NCI-H146 (cell line): Measurements from ENCODE around the gene HS3ST4.
A peak's percentile ranks its signal among the peaks of the same experiment; 100 is the strongest.

Experiments
- DNase-seq: peaks from one replicate; lab custom pipeline; 2025; lab: John Stamatoyannopoulos, UW

The HS3ST4 gene

DNA sequence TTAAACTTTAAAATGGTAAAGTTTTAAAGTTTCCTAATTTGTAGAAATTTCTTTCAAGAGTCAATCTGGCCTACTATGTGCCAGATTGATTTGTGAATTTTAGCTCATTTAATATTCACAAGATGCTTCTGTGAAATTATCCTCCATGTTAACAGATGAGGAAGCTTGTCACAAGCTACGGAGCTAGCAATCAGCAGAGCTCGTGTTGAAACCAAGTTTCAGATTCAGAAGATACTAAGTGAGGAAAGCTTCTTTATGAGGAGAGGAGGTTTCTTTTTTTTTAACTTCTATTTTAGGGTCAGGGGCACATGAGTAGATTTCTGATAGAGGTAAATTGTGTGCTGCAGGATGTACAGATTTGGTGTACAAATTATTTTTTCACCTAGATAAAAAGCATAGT is 135.9 kb downstream of the HS3ST4 start:
- no peak for DNase-seq

DNA sequence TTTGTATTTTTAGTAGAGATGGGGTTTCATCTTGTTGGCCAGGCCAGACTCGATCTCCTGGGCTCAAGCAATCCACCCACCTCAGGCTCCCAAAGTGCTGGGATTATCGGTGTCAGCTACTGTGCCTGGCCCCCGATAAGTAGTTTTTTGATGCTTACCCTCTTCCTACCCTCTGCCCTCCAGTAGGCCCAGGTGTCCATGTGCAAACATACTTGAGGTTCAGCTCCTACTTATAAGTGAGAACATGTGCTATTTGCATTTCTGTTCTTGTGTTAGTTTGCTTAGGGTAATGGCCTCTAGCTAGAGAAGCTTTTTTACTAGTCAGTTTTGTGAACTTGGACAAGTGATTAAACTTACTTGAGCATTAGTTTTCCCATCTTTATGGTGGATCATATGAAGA is 136.8 kb downstream of the HS3ST4 start:
- no peak for DNase-seq

DNA sequence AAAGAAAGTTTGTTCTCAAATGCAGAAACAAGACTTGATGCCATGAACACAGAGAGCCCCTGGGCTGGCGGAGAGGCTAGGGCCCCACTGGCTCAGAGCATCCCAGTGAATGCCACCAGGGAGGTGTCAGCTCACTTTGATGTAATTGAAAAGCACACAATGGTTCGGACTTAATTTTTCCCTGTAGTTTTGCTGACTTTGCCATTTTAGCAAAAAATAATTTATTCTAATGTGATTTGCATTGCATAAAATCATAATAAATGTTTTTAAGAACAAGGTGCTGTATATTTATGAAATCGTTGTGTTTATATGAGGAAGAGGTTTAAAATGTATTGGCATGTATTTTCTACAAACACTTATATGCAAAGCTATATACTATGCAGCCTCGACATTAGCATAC is 140.5 kb downstream of the HS3ST4 start:
- no peak for DNase-seq

DNA sequence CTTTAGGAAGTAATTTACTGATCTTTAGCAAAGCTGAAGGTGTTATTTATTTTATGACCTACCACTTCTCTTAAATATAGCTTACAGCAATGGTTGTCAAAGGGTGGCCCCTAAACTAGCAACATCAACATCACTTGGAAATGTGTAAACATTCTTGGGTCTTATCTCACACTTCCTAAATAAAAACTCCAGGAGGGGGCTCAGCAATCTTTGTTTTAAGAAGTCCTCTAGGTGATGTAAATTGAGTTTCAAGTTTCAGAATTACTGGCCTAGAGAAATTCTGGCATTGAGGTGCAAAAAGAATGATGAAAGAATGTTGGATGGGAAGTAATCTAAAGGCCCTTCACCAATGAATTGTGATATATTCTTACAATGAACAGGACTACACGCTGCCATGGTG is 142.3 kb downstream of the HS3ST4 start:
- DNase-seq: no peak

DNA sequence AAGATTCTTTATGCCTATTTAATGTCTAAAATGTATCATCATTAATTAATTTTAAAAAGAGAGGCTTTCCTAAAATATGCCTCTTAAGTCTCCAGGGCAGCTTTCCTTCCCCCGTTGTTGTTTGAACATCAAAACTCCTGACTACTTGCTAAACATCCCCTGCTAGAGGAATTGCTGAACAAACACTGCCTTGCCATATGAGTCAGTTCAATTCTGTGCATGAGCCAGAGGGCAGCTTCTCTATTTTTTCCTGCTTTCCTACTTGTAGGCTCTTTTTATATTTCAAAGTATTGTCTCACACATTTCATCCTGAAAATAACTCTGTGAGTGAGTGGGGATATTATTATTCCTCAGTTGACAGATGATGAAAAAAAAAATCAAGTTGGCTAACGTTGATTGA is 143.4 kb downstream of the HS3ST4 start:
- DNase-seq: no peak

DNA sequence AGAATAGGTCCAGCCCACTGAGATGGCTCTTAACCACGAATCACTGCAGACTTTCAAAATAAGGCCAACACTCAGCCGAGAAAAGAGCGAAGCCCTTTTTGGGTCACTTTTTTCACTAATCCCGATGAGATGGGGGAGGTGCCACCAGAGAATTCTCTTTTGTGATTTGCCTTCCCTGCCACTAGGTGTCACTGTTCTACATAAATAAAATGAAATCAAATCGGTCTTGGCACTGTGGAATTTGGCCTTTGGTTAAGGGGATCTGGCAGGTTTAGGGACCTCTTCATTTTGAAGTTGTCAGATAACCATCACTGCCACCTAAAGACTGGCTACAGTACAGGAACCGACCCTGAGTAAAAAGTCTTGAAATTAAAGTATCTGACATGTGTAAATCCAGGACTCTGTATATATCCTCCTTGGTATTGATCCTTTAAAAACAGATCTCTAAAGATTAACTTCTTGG is 147.0 kb downstream of the HS3ST4 start:
- DNase-seq: peak; percentile 56

DNA sequence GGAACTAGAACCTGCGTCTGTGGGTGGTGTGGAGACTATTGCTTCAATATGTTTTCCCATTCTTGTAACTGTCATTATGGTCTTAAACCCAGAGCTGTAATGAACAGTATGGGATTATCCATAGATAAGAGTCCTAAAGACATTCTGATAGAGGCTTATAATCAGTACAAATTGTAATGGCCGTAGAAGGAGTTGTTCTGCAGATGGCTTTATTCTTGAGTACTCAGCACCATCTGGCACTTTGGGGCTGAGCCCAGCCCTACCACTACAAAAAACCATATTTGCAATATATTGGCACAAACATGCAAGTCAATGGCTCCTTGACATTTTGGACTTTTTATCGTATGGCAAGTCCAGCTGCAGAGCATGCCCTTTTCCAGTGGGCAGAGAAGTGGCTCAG is 150.0 kb downstream of the HS3ST4 start:
- no peak for DNase-seq

DNA sequence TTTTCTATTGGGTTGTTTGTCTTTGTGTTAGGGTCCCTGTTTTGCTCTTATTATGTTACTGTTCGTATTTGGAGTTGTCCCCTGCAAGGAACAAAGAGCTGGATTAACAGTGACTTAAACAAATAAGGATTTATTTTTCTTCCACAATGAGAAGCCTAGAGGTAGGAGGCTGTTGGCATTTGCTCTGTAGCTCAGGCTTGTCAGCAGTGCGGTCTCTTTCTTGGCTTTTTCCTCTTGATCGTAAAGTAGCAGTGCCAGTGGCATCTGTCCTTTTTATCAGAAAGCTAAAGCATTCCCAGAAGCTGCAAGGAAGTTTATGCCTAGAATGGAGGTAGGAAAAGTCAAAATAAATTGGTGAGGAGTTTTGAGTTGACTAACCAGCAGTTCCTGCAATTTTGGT is 154.1 kb downstream of the HS3ST4 start:
- no peak for DNase-seq

DNA sequence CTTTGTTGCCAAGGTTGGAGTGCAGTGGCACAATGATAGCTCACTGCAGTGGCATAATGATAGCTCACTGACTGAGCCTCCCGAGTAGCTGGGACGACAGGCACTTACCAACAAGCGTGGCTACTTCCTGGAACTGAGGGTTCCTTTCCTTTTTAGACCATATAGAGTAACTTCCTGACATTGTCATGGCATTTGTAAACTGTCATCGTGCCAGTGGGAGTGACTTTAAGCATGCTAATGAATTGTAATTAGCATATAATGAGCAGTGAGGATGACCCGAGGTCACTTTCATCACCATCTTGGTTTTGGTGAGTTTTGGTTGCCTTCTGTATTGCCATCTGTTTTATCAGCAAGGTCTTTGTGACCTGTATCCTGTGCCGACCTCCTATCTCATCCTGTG is 162.4 kb downstream of the HS3ST4 start:
- DNase-seq: no peak

DNA sequence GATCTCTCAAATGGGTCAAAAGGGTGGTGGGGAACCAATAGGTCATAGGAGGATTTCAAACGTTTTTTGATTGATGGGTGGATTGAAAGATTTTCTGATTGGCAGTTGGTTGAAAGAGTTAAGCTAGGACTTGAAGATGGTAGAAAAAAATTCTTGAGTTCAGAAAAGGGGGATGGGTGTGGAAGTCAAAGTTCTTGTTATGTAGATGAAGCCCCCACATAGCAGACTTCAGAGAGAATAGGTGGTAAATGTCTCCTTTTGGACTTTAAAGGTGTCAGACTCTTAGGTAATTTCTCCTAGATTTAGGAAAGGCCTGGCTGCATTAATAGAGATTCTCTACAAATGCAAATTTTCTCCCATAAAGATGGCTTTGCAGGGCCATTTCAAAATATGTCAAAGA is 163.3 kb downstream of the HS3ST4 start:
- no peak for DNase-seq

DNA sequence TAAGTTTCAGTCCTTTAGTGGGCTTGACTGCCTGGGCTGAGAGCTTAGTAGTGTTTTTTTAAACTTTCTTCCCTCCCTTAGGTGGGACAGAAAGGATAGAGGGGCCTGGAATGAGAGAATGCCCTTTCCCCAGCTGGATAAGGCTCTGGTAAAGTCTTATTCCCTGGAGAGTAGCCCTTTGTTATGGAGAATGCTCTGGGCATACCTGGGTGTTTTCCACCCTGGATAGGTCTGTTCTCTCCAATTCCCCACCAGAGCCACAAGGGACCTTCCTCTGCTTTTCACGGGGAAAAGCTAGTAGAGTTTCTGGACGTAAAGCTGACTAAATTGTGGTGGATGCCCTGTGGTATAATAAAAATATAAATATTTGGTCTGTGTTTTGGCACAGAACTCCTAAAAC is 164.1 kb downstream of the HS3ST4 start:
- no peak for DNase-seq

DNA sequence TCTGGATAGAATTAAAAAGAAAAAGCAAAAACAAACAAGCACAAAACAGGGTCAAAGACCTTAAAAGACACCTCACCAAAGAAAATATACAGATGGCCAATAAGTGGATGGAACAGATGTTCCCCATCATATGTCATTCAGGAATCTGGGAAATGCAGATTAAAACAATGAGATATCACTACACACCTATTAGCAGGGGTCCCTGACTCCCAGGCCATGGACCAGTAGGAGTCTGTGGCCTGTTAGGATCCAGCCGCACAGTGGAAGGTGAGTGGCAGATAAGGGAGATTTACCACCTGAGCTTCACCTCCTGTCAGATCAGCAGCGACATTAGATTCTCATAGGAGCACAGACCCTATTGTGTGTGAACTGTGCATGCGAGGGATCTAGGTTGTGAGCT is 167.9 kb downstream of the HS3ST4 start:
- DNase-seq: no peak

DNA sequence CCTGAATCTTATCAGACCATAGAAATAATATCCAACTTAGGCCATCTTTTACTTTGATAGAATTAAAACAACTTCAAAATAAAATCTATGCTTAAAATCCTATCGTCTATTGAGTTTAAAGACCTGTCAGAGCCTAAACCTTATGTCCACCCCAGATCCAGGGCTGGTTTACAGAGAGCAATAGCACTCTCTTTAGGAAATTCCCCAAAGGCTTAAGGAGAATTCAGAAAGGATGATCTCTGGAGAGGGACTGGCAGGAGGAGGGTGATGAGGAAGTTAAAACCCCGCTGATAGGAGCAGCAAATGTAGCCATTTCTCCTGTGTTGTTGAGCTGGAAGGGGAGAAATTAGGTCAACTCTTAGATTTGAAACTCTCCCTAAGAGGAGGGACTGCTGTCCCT is 175.3 kb downstream of the HS3ST4 start:
- DNase-seq: no peak

DNA sequence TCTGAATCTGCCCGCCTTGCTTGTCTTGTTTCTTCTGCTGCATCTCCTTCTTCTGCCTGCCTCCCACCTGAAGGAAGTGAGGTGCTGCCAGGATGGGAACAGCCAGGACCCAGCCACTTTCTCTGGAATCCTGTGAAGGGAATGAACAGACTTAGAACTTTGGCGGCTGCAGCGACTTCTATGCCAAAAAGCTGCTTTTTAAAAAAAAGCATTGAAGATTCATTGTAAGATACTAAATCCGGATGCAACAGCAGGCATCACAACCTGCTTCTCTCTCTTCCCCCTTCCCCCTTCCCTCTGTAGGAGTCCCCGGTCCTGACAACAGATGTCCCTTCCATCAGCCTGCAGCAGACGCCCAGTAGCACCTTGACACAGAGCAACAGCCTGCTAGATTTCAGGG is 176.3 kb downstream of the HS3ST4 start:
- no peak for DNase-seq

DNA sequence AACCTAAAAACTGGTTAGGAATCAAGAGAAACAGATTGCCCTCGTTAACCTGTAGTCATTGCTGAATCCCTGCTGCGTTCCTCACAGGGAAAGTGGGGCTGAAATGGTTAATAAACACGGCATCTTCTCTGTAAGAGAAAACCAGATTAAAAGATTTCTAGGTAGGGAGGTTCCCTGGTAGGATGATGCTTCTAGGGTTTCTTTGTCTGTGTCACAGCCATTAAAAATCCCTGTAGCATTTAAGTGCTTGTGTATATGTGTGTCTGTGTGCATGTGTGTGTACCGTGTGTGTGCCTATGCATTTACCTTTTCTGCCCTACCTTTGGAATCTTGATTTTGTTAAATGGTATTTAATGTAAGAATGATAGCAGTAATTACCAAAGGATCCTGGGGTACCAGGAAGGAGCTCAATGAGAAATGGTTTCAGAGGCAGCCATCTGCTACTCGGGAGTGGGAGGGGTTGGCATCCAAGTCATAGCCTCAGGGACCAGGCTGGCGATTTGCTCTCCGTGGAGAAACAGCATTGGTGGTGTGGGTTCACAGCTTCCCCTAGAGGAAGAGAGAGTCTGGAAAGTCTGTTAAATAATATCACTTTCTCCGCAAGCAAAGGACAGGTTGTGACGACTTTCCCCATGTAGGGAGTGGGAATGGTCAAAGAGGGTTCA is 177.1 kb downstream of the HS3ST4 start:
- no peak for DNase-seq

DNA sequence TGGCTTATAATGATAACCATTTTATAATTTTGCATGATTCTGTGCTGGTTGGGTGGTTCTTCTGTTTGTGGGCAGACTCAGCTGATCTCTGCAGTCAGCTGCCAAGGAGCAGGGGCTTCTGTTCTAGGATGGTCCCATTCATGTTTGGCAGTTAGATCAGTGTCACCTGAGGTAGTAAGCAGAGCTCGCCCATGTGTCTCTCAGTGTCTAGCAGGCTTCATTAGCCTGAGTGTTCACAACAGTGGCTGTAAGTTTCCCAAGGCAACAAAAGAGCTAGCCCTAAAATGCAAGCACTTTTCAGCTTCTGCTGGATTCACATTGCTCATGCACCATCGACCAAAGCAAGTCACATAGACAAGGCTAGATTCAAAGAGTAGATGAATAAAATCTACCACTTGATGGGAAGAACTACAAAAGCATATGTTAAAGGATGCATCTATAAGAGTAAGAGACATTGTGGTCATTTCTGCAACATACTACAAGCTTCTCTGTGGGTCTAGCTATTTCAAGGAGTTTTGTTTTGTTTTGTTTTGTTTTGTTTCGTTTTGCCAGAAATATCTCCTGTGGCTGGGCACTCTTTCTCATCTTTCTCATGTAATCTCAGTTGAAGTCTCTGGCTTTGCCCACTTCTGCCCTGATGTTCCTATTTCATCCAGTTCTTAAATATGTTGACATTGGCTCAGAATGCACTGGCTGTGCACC is 180.8 kb downstream of the HS3ST4 start:
- no peak for DNase-seq

DNA sequence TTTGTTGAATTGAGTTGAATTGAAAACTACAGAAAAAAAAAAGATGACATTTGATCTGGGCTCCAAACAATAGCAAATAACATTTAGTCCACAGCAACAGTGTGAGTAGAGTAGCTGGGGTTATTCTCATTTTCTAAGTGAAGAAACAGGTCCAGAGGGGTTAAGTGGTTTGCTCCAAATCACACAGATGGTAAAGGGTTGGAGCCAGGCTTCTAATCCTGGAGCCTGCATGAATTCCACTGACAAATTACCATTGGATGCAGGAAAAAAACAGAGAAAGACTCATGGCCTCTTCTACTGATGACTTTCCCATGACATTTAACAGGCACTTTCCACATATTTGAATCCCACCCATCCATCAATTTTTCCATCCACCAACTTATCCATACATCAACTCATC is 182.4 kb downstream of the HS3ST4 start:
- no peak for DNase-seq

DNA sequence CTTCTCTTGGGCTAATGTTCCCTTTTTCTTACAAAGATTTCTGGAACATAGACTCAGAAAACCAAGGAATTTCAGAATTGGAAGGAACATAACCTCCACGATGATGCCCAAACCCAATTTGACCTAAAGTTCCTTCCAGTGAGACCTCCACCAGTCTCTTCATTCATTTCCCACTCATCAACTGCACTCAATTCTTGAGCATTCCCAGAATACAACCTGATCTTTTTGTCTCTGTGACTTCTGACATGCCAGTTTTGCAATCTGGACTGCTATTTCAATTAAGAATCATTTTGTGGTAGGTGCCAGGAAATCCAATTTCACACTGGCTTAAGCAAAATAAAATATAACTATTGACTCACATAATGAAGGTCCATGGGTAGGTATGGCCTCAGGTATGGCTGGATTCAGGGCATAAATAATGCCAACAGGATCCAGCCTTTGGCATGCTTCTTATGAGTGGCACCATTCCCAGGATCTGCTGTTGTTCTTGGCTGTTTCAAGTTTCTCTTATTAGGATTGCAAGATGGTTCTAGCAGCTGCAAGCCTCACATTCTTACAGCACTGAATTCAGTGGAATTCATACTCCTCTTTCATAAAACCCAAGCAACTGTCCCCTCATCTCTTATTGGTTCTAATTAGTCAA is 184.3 kb downstream of the HS3ST4 start:
- DNase-seq: no peak

DNA sequence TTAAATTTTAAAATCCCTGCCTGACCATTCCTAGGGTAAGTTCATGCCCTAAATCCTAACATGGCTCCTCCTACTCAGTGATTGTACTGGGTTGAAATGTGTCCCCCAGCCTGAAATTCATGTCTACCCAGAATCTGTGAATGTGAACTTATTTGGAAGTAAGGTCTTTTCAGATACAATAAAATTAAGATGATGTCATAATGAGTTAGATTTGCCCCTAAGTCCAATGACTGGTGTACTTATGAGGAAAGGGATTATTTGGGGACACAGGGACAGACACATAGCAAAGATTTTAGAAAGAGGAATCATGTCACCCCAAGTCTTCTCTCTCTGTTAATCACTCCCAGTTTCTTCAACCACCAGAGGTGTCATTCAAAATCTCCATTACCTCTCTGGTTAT is 185.3 kb downstream of the HS3ST4 start:
- DNase-seq: no peak

DNA sequence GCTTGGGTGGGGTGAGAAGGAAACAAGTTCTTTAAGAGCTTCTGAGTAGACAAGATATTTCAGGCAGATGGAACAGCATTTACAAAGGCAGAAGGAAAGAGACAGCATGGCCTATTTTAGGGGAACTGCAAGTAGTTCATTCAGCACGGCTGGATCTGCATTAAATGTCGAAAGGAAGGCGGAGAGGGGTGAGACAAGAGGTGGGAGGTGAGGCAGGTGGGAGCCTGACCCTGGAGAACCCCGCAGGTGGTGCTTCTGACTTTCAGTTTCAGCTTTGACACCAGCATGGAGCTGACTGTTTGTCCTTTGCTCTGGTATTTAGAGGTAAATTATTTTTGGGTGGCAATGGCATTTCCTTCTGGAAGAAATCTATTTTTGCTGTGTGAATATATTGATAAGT is 194.8 kb downstream of the HS3ST4 start:
- no peak for DNase-seq

DNA sequence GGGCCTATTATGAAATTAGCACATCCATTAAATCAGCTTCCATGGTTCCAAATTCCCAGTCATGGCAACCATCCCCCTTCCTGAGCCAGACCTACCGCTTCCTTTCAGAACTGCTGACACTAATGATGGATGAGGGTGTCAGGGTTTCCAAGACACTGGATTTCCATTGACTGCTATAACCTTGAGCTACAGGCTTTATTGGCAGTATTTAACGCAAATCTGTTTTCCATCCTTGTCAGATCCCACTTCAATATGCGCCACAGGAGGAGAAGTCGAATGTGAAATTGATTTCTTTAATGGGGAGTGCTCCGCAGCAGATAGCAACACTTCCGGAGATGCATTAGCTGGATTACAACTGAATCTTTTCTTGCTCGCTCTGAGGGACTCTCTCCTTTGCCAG is 197.1 kb downstream of the HS3ST4 start:
- DNase-seq: no peak

DNA sequence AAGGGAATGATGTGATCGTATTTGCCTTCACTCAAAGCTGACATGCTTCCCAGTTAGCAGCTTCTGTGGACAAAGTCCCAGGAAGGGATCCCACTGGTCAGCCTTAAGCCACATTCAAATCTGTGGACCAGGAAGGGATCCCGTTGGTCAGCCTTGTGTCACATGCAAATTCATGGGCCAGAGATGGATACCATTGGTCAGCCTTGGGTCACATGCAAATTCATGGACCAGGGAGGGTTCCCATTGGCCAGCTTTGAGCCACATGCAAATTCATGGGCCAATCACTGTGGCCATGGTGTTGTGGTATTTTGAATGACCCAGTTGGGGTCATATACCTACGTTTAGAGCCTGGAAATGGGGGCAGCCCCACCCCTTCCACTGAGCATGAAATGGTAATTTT is 201.6 kb downstream of the HS3ST4 start:
- DNase-seq: no peak

DNA sequence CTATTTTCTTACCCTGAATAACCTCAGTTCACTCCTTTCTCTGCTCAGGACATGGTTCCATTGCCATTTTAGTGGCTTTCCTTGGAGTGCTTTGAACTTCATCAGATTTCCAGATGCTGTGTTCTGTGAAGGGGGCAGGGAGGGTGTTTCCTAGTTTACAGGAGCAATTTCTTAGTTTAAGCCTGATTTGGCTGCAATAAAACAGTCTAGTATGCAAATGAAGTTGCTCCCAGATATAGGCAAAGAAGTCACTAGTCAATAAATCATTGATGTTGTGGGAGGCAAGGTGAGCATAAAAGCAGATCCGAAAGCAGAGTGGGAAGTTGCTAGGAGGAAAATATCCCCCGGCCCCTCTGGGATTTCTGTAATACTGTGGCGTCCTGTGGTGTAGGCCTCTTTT is 202.3 kb downstream of the HS3ST4 start:
- no peak for DNase-seq

DNA sequence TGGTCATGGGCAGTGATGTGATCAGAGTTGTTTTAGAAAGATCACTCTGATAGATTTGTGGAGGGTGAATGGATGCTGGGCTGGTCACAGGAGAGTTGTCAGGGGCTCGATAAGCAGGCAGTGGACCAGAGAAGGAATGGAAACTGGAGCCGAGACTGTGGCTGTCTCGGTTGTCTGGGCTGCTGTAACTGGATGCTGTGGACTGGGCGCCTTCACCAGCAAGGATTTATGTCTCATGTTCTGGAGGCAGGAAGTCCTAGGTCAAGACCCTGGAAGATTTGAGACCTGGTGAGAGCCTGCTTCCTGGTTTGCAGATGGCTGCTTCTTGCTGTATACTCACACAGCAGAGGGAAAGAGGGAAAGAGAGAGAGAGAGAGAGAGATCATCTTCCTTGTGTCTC is 203.6 kb downstream of the HS3ST4 start:
- DNase-seq: no peak
